OCI-LY1 (cell line): Measurements from ENCODE around the gene LHFPL4.

Source experiments
- EZH2 ChIP-seq: fragments of 200-600 bp; sonication (generic), shearing (Covaris generic); IDR thresholded peaks from 2 replicates; pipeline ENCODE4 v1.8.0; 2017; ENCODE audit warnings: borderline replicate concordance, mixed run types, mild to moderate bottlenecking, antibody characterized with exemption, low read length, moderate library complexity, mixed read lengths
- TF ChIP-seq, protein P1 (sequence below): fragments of 200-600 bp; sonication (generic), shearing (Covaris generic); IDR thresholded peaks from 2 replicates; pipeline ENCODE4 v1.5.1; 2017; ENCODE audit warnings: mild to moderate bottlenecking, antibody characterized with exemption, low read length, moderate library complexity, mixed read lengths

DNA sequence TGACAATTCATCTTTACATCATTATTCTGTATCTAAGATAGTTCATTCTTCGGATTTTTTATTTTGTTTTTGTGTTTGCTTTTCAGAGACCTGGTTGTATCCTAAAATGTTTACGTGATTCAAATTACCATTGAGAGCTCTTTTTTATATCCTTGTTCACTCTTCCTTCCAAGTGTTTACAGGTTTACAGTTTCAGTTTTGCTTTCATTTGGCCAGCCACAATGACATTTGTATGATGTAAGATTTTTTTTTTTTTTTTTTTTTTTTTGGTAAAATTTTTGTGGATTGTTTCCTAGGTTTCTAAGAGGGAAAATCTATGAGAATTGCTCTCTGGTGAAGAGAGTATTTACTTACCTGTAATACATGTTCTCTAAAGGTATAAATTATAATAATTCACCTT is 101.2 kb downstream of the LHFPL4 start:
- TF ChIP-seq, protein P1, sequence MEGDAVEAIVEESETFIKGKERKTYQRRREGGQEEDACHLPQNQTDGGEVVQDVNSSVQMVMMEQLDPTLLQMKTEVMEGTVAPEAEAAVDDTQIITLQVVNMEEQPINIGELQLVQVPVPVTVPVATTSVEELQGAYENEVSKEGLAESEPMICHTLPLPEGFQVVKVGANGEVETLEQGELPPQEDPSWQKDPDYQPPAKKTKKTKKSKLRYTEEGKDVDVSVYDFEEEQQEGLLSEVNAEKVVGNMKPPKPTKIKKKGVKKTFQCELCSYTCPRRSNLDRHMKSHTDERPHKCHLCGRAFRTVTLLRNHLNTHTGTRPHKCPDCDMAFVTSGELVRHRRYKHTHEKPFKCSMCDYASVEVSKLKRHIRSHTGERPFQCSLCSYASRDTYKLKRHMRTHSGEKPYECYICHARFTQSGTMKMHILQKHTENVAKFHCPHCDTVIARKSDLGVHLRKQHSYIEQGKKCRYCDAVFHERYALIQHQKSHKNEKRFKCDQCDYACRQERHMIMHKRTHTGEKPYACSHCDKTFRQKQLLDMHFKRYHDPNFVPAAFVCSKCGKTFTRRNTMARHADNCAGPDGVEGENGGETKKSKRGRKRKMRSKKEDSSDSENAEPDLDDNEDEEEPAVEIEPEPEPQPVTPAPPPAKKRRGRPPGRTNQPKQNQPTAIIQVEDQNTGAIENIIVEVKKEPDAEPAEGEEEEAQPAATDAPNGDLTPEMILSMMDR: no peak
- TF ChIP-seq EZH2: no peak
